Spleen (tissue), 7 donors: ENCODE data around the gene NMNAT1.

Experiments used
- POLR2A ChIP-seq, 3 donors: fragments of 450-650 bp; IDR thresholded peaks; one replicate each; pipeline ENCODE4 v1.5.1; 2017; ENCODE audit warnings: antibody characterized with exemption in 3 of 3, mild to moderate bottlenecking in 1 of 3
- TF ChIP-seq, protein P1 (sequence below), 11 experiments: fragments of 200-600 bp in 7 of 11; fragments of 450-650 bp in 4 of 11; sonication (generic) in 4 of 11; IDR thresholded peaks in 8 of 11; conservative IDR thresholded peaks in 3 of 11; 1 replicate in 7 of 11; 2 replicates in 4 of 11; pipeline versions ENCODE4 v1.4.0 to v1.8.0; 2016 to 2021; ENCODE audit warnings: antibody characterized with exemption in 11 of 11, inconsistent platforms in 4 of 11, mild to moderate bottlenecking in 1 of 11
- donor health status: DM: no; HTN: no; CAD: no; lungs with moderate emphysema.
- donor health status: DM: no; HTN: no; CAD: no.
- donor health status: DM: no; HTN: no; CAD: no.

GRCh38 chr1:10025354-10025753 lies 82.1 kb downstream of the NMNAT1 start:
- TF ChIP-seq, protein P1, sequence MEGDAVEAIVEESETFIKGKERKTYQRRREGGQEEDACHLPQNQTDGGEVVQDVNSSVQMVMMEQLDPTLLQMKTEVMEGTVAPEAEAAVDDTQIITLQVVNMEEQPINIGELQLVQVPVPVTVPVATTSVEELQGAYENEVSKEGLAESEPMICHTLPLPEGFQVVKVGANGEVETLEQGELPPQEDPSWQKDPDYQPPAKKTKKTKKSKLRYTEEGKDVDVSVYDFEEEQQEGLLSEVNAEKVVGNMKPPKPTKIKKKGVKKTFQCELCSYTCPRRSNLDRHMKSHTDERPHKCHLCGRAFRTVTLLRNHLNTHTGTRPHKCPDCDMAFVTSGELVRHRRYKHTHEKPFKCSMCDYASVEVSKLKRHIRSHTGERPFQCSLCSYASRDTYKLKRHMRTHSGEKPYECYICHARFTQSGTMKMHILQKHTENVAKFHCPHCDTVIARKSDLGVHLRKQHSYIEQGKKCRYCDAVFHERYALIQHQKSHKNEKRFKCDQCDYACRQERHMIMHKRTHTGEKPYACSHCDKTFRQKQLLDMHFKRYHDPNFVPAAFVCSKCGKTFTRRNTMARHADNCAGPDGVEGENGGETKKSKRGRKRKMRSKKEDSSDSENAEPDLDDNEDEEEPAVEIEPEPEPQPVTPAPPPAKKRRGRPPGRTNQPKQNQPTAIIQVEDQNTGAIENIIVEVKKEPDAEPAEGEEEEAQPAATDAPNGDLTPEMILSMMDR (IDR thresholded peaks at IDR 0.05 in 8 of 11, conservative IDR thresholded peaks at IDR 0.05 in 3 of 11), result no peak
- no peak for TF ChIP-seq POLR2A (IDR thresholded peaks at IDR 0.05)
